ENCODE measurements around the gene ZNF438. TPM values are rescaled to one million over a fixed set of nuclear protein-coding genes. Genes with fewer than 3 reads are reported as not detected.

ZNF438 gene
- total and polyA plus RNA-seq, 10 of the 15 experiments (the other 5 are each of a cell fraction or from before 2014, with no cell fraction given), result 0.93 to 5.2 (median 1.9) TPM

DNA sequence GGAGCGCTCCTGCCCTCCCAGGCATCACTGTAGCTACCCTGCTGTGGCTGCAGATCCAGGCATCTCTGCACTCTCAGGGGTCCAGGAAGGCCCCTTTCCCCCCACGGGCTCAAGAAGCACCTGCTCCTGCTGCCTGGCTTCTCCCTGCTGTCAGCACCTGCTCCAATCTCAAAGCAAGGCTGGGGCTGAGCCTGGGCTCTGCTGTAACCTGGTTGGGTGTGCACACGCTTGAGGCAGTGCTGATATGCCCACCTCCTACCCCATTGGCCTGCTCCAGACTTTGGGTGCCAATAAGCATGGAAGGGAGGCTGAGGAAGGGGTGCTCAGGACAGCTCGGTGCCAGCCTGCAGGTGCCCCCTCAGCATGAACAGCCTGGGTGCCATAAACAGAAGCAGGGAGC lies 185.0 kb downstream of the ZNF438 start:
- RAD21 ChIA-PET (ENCODE audit: unreplicated experiment), result no interaction called here
- SMC1A ChIA-PET (ENCODE audit: uncharacterized antibody, unreplicated experiment), result interaction anchor here (1.2 kb wide), 1 partner anchor 30 kb away, joined by 3 read pairs; no protein-coding TSS in a partner anchor
- in situ Hi-C loops (cut with MboI) (no loop called here), intact Hi-C loops (cut with micrococcal nuclease; ENCODE audit: unreplicated experiment) (no loop called here)
- no TSS peak for BruUV-seq (replicated peaks)
- FAIRE-seq (no peak), ATAC-seq (no peak), DNase-seq (ENCODE audit: low read depth, low spot score) (no peak)
- TF ChIP-seq, protein P1, sequence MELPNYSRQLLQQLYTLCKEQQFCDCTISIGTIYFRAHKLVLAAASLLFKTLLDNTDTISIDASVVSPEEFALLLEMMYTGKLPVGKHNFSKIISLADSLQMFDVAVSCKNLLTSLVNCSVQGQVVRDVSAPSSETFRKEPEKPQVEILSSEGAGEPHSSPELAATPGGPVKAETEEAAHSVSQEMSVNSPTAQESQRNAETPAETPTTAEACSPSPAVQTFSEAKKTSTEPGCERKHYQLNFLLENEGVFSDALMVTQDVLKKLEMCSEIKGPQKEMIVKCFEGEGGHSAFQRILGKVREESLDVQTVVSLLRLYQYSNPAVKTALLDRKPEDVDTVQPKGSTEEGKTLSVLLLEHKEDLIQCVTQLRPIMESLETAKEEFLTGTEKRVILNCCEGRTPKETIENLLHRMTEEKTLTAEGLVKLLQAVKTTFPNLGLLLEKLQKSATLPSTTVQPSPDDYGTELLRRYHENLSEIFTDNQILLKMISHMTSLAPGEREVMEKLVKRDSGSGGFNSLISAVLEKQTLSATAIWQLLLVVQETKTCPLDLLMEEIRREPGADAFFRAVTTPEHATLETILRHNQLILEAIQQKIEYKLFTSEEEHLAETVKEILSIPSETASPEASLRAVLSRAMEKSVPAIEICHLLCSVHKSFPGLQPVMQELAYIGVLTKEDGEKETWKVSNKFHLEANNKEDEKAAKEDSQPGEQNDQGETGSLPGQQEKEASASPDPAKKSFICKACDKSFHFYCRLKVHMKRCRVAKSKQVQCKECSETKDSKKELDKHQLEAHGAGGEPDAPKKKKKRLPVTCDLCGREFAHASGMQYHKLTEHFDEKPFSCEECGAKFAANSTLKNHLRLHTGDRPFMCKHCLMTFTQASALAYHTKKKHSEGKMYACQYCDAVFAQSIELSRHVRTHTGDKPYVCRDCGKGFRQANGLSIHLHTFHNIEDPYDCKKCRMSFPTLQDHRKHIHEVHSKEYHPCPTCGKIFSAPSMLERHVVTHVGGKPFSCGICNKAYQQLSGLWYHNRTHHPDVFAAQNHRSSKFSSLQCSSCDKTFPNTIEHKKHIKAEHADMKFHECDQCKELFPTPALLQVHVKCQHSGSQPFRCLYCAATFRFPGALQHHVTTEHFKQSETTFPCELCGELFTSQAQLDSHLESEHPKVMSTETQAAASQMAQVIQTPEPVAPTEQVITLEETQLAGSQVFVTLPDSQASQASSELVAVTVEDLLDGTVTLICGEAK (IDR thresholded peaks at IDR 0.05; ENCODE audit: borderline replicate concordance), result no peak
- TF ChIP-seq FOXM1 (IDR thresholded peaks at IDR 0.05; ENCODE audit: low read depth, low read length) (no peak), BACH1 (IDR thresholded peaks at IDR 0.05; ENCODE audit: borderline replicate concordance) (no peak), NFYA (IDR thresholded peaks at IDR 0.05; ENCODE audit: borderline replicate concordance, low read depth, low read length) (no peak), STAT1 (conservative IDR thresholded peaks at IDR 0.05) (no peak), NR2C1 (IDR thresholded peaks at IDR 0.05) (no peak), SMAD5 (IDR thresholded peaks at IDR 0.05; ENCODE audit: low read depth) (no peak), ZNF207 (IDR thresholded peaks at IDR 0.05; ENCODE audit: borderline replicate concordance) (no peak), ZBTB11 (CRISPR knock-in tag; IDR thresholded peaks at IDR 0.05) (no peak), SIN3A (IDR thresholded peaks at IDR 0.05; ENCODE audit: low read depth, low read length) (no peak)
- TF ChIP-seq, protein P2, sequence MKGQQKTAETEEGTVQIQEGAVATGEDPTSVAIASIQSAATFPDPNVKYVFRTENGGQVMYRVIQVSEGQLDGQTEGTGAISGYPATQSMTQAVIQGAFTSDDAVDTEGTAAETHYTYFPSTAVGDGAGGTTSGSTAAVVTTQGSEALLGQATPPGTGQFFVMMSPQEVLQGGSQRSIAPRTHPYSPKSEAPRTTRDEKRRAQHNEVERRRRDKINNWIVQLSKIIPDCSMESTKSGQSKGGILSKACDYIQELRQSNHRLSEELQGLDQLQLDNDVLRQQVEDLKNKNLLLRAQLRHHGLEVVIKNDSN (IDR thresholded peaks at IDR 0.05; ENCODE audit: borderline replicate concordance, extremely low read length, insufficient read depth, low read depth, low read length), result no peak
- H3K9ac ChIP-seq (ENCODE audit: control insufficient read depth, insufficient read depth, low read length), result no peak overlapping the region
- H4K20me1 ChIP-seq (ENCODE audit: control insufficient read depth, insufficient read depth), result no peaks in the 10 kb centered on the region
- POLR2A ChIA-PET, result no interaction called here
- H3K9me3 ChIP-seq (replicated peaks; ENCODE audit: control insufficient read depth, insufficient read depth, low read length), result no peaks in the 10 kb centered on the region
- no peaks in the 10 kb centered on the region for H3K79me2 ChIP-seq (ENCODE audit: control insufficient read depth, insufficient read depth, low read length)
- H3K4me3 ChIP-seq, result no peak overlapping the region
- H3K4me1 ChIP-seq (ENCODE audit: control insufficient read depth, insufficient read depth, low read length), result no peaks in the 10 kb centered on the region
- no peaks in the 10 kb centered on the region for H3K27me3 ChIP-seq (replicated peaks in 1 of 2; ENCODE audit: control insufficient read depth in 2 of 2, insufficient read depth in 2 of 2, low read length in 1 of 2)
- WGBS (ENCODE audit: insufficient coverage, insufficient replicate concordance, low lambda C conversion rate, missing lambda C conversion rate), result 27% methylated on average over 4 of the region's 4 CpGs
- no peaks in the 10 kb centered on the region for H3K36me3 ChIP-seq (ENCODE audit: control insufficient read depth in 2 of 2, insufficient read depth in 2 of 2, low read length in 1 of 2)
- CTCF ChIA-PET, result interaction anchor here (0.6 kb wide), 1 partner anchor 32 kb away, joined by 3 read pairs; no protein-coding TSS in a partner anchor
- H3K27ac ChIP-seq (ENCODE audit: control insufficient read depth, insufficient read depth), result no peak overlapping the region
- no peak overlapping the region for H2AFZ ChIP-seq (ENCODE audit: control insufficient read depth, low read depth, low read length)
- H3K4me2 ChIP-seq (ENCODE audit: control insufficient read depth, insufficient read depth), result no peak overlapping the region
